ENCODE data around the gene CCR5.

Gene CCR5

GRCh38 chr3:46361408-46362283 lies 9.1 kb upstream of the CCR5 start (continued):
- no peak for TF ChIP-seq ZNF112 (tag by site-specific recombination; IDR thresholded peaks at IDR 0.05)
- TF ChIP-seq WT1 (tag by site-specific recombination; IDR thresholded peaks at IDR 0.05) = no peak
- TF ChIP-seq SALL2 (tag by site-specific recombination; IDR thresholded peaks at IDR 0.05; ENCODE audit: borderline replicate concordance) = no peak
- no peak for TF ChIP-seq ZNF148 (tag by site-specific recombination; IDR thresholded peaks at IDR 0.05; ENCODE audit: borderline replicate concordance)
- no peak for TF ChIP-seq ZNF239 (tag by site-specific recombination; IDR thresholded peaks at IDR 0.05)
- no peak for TF ChIP-seq ZNF324 (tag by site-specific recombination; IDR thresholded peaks at IDR 0.05)
- no peak for TF ChIP-seq ZNF16 (tag by site-specific recombination; IDR thresholded peaks at IDR 0.05; ENCODE audit: low read depth)
- TF ChIP-seq ZNF280D (tag by site-specific recombination; IDR thresholded peaks at IDR 0.05) = 0 out of 2 replicates have a peak, but pooled peaks have one; percentile 44
- TF ChIP-seq ZBTB44 (tag by site-specific recombination; IDR thresholded peaks at IDR 0.05) = peak; percentile 62; the same call in 1 of the 2 replicates
- no peak for TF ChIP-seq ZNF560 (tag by site-specific recombination; IDR thresholded peaks at IDR 0.05; ENCODE audit: borderline replicate concordance)
- no peak for TF ChIP-seq ZNF501 (tag by site-specific recombination; IDR thresholded peaks at IDR 0.05)
- TF ChIP-seq SCRT2 (tag by site-specific recombination; IDR thresholded peaks at IDR 0.05) = no peak
- TF ChIP-seq ZNF121 (tag by site-specific recombination; IDR thresholded peaks at IDR 0.05) = peak; percentile 69
- TF ChIP-seq ZNF670 (tag by site-specific recombination; IDR thresholded peaks at IDR 0.05; ENCODE audit: low read depth) = no peak
- no peak for TF ChIP-seq TSHZ1 (tag by site-specific recombination; IDR thresholded peaks at IDR 0.05; ENCODE audit: borderline replicate concordance)
- no peak for TF ChIP-seq ZNF266 (tag by site-specific recombination; IDR thresholded peaks at IDR 0.05; ENCODE audit: low read depth)
- TF ChIP-seq ZNF624 (tag by site-specific recombination; IDR thresholded peaks at IDR 0.05) = no peak
- peak; percentile 57; the same call in 1 of the 2 replicates for TF ChIP-seq ZNF692 (tag by site-specific recombination; IDR thresholded peaks at IDR 0.05)
- no peak for TF ChIP-seq ZNF610 (tag by site-specific recombination; IDR thresholded peaks at IDR 0.05; ENCODE audit: borderline replicate concordance)
- no peak for TF ChIP-seq ZNF391 (tag by site-specific recombination; IDR thresholded peaks at IDR 0.05; ENCODE audit: borderline replicate concordance, low read depth)
- TF ChIP-seq PRDM6 (tag by site-specific recombination; IDR thresholded peaks at IDR 0.05) = no peak
- peak; percentile 67; the same call in 1 of the 2 replicates for TF ChIP-seq ZNF558 (tag by site-specific recombination; IDR thresholded peaks at IDR 0.05)
- TF ChIP-seq ZNF394 (tag by site-specific recombination; IDR thresholded peaks at IDR 0.05; ENCODE audit: borderline replicate concordance) = no peak
- peak; percentile 76 for TF ChIP-seq FEZF1 (tag by site-specific recombination; IDR thresholded peaks at IDR 0.05)
